Kidney (tissue), 14 donors: ENCODE data around the gene CELF1. TPM values are rescaled to one million over a fixed set of nuclear protein-coding genes. Genes with fewer than 3 reads are reported as not detected.
"Not testable (repeated sequence)": the region's sequence is repeated elsewhere in the genome, so short reads cannot be mapped to it uniquely, and the experiment has no call there.

Experiments
- DNase-seq, 5 donors: peaks; one replicate each; pipeline ENCODE4 v3.0.0-alpha.2; 2013 to 2020
- FAIRE-seq: peaks from 2 replicates; lab custom pipeline; 2012; peaks lifted over from hg19 to GRCh38; lab: Jason Lieb, UNC
- H3K27ac ChIP-seq, 2 donors: one replicate each; pipeline ENCODE4 v1.7.0; 2013; ENCODE audit warnings: low read depth in 2 of 2, low read length in 2 of 2, inconsistent platforms in 1 of 2
- H3K27me3 ChIP-seq: one replicate; pipeline ENCODE4 v1.7.1; 2013; ENCODE audit warnings: low read length, inconsistent platforms; ENCODE audit not compliant: control insufficient read depth, insufficient read depth
- H3K36me3 ChIP-seq, 3 donors: one replicate each; pipeline versions ENCODE4 v1.7.0 to v1.7.1; 2013; ENCODE audit warnings: low read length in 3 of 3, control low read depth in 1 of 3, inconsistent platforms in 1 of 3; ENCODE audit not compliant: insufficient read depth in 3 of 3, control insufficient read depth in 2 of 3
- H3K4me1 ChIP-seq, 3 donors: one replicate each; pipeline versions ENCODE4 v1.7.0 to v1.7.1; 2013; ENCODE audit warnings: low read length in 3 of 3, inconsistent platforms in 1 of 3, low read depth in 1 of 3; ENCODE audit not compliant: control insufficient read depth in 2 of 3, insufficient read depth in 2 of 3
- H3K4me3 ChIP-seq, 3 donors: one replicate each; pipeline versions ENCODE4 v1.7.0 to v1.8.1; 2013; ENCODE audit warnings: low read length in 3 of 3, control low read depth in 1 of 3, inconsistent platforms in 1 of 3
- H3K9ac ChIP-seq, 3 donors: one replicate each; pipeline versions ENCODE4 v1.7.0 to v1.7.1; 2013; ENCODE audit warnings: low read length in 3 of 3, control low read depth in 1 of 3, inconsistent platforms in 1 of 3
- H3K9me3 ChIP-seq, 3 donors: one replicate each; pipeline versions ENCODE4 v1.7.0 to v1.7.1; 2013; ENCODE audit warnings: low read length in 3 of 3, control low read depth in 1 of 3, inconsistent platforms in 1 of 3; ENCODE audit not compliant: control insufficient read depth in 2 of 3, insufficient read depth in 1 of 3
- intact Hi-C: fragments of 100-400 bp; cut with DNase I; formaldehyde crosslinking; loops from one replicate; pipeline ENCODE4 v1.11.1; 2022
- polyA plus RNA-seq: library from polyadenylated mRNA; stranded (reverse); fragments of 350-450 nt; fragmentation: Illumina TruSeq; extraction: RNeasy Lipid Tissue Mini Kit (QIAGEN cat#74804); gene quantifications from one replicate; pipeline ENCODE4 v1.2.3, GENCODE V29; 2014; ENCODE audit warnings: low read depth, low replicate concordance; ENCODE audit not compliant: insufficient read depth
- total RNA-seq: library from RNA; stranded (reverse); fragmentation: NEBNext Ultra II Directional; extraction: Animal tissue kit (Norgen Biotek cat#: 25700); gene quantifications from one replicate; pipeline ENCODE4 v1.2.1, GENCODE V29; 2021
- TF ChIP-seq, protein P1 (sequence below): IDR thresholded peaks from 3 replicates; pipeline ENCODE4 v1.5.1; 2012; ENCODE audit warnings: mild to moderate bottlenecking, moderate library complexity, borderline replicate concordance; ENCODE audit not compliant: insufficient read depth; ENCODE audit errors: extremely low read depth
- donor health status: control.
- donor health status: control.
- donor health status: control.
- donor health status: control.
- donor health status: control.
- donor health status: DM: yes; HTN: yes; CAD: no.
- donor health status: Normal renal cell carcinoma (clear cell type).

CELF1 gene
- total and polyA plus RNA-seq, 2 donors from 2014 or later: 30.8 to 115 TPM

GRCh38 chr11:47464483-47464882 lies 88.4 kb downstream of the CELF1 start:
- TF ChIP-seq, protein P1, sequence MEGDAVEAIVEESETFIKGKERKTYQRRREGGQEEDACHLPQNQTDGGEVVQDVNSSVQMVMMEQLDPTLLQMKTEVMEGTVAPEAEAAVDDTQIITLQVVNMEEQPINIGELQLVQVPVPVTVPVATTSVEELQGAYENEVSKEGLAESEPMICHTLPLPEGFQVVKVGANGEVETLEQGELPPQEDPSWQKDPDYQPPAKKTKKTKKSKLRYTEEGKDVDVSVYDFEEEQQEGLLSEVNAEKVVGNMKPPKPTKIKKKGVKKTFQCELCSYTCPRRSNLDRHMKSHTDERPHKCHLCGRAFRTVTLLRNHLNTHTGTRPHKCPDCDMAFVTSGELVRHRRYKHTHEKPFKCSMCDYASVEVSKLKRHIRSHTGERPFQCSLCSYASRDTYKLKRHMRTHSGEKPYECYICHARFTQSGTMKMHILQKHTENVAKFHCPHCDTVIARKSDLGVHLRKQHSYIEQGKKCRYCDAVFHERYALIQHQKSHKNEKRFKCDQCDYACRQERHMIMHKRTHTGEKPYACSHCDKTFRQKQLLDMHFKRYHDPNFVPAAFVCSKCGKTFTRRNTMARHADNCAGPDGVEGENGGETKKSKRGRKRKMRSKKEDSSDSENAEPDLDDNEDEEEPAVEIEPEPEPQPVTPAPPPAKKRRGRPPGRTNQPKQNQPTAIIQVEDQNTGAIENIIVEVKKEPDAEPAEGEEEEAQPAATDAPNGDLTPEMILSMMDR: no peak
- intact Hi-C loops: no loop called here
- DNase-seq (peak in 1 of 5 donors; percentile 37), FAIRE-seq (no peak)
- H3K27ac ChIP-seq: no peak overlapping the region
- H3K27me3 ChIP-seq: no peaks in the 10 kb centered on the region
- H3K4me3 ChIP-seq: no peak overlapping the region
- no peaks in the 10 kb centered on the region for H3K9me3 ChIP-seq
- no peak overlapping the region for H3K9ac ChIP-seq
- no peaks in the 10 kb centered on the region for H3K4me1 ChIP-seq
- peaks cover 0 to 10% (median 2%) of the 10 kb centered on the region in 3 donors for H3K36me3 ChIP-seq

- Histone ChIP-seq H3K27me3 (no peaks in the 10 kb centered on the region), H3K9me3 (no peaks in the 10 kb centered on the region), H3K9ac (no peak overlapping the region), H3K4me3 (no peak overlapping the region), H3K36me3 (peaks cover 0 to 13% (median 2%) of the 10 kb centered on the region in 3 donors), H3K27ac (no peak overlapping the region), H3K4me1 (no peaks in the 10 kb centered on the region)
- TF ChIP-seq, protein P1: no peak
- DNase-seq (peak in 1 of 5 donors; percentile 32), FAIRE-seq (no peak)
- intact Hi-C loops: no loop called here
Observed at GRCh38 chr11:47461876-47462275, 91.1 kb downstream of the CELF1 start.

DNA sequence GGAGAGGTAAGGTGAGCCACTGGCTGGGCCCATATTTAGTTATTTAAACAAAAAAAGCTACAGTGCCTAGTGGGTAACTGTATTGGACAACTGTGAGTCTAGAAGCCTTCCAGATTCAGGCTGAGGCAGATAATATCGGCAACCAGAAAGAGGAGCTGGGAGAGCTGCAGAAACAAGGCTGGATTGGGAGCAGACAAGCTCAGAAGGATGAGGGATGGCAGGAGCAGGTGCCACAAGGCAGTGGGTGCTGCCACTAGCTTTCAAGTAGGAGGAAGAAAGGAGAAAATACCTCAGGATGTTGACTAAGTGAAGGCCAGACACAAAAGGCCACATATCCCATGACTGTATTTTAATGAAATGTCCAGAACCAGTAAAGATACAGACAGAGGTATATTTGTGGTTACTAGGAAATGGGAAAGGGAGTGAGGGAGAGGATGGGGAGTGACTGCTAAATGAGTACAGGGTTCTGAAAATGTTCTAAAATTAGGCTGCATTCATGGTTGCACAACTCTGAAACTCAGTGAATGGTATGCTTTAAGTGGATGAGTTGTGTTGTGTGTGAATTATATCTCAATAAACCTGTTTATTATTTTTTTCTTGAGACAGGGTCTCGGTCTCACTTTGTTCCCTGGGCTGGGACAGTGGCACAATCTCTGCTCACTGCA lies 92.2 kb downstream of the CELF1 start:
- intact Hi-C loops: no loop called here
- peak in 1 of 5 donors; percentile 3 for DNase-seq
- Histone ChIP-seq H3K4me1 (no peaks in the 10 kb centered on the region), H3K4me3 (no peak overlapping the region), H3K9me3 (no peaks in the 10 kb centered on the region), H3K9ac (no peak overlapping the region), H3K36me3 (peaks cover 0 to 13% (median 2%) of the 10 kb centered on the region in 3 donors), H3K27me3 (no peaks in the 10 kb centered on the region), H3K27ac (no peak overlapping the region)
- TF ChIP-seq, protein P1: no peak
- FAIRE-seq: no peak

DNA sequence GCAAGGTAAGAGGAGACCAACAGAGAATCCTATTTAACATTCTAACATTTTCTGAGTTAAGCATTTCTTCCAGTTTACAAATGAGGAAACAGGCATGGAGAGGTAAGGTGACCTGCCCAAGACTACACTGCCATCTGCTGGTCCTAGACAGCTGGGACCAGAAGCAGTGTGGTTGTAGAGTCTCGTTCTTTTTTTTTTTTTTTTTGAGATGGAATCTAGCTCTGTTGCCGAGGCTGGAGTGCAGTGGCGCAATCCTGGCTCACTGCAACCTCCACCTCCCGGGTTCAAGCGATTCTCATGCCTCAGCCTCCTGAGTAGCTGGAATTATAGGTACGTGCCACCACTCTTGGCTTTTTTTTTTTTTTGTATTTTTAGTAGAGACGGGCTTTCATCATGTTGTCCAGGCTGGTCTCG lies 98.7 kb downstream of the CELF1 start:
- intact Hi-C loops: loop anchor here (10.0 kb wide), 1 partner anchor 79 kb away; the partner anchor contains the start of gene SPI1

More for the DNA sequence above, 98.7 kb downstream of the CELF1 start:
- H3K4me1 ChIP-seq, H3K27ac ChIP-seq, H3K27me3 ChIP-seq, H3K36me3 ChIP-seq, H3K9me3 ChIP-seq, FAIRE-seq, H3K4me3 ChIP-seq, H3K9ac ChIP-seq: not testable (repeated sequence)
- TF ChIP-seq, protein P1: peak; percentile 88
- peak; percentile 79 to 94 (median 85) for DNase-seq
